GM19025 (cell line): ENCODE data around the gene BZW1.

ENCODE experiments used
- ATAC-seq: cut with Tn5 transposase; IDR thresholded peaks from one replicate; pipeline ENCODE4 v1.9.1; 2021; ENCODE audit warnings: mild to moderate bottlenecking, low read depth, moderate library complexity; ENCODE audit not compliant: unreplicated experiment

The BZW1 gene

GRCh38 chr2:200811333-200812121 is at the start of gene BZW1:
Gene BZW1 (plus strand): TSS chr2:200811910. CDS start chr2:200813218, 1,308 bp downstream.
- peak; percentile 67 for ATAC-seq

- no peak for ATAC-seq
These were observed 49.6 kb upstream of the BZW1 start for GRCh38 chr2:200762127-200762526.

- no peak for ATAC-seq
These were observed 48.3 kb upstream of the BZW1 start for GRCh38 chr2:200763422-200763821.

- peak; percentile 47 for ATAC-seq
These were observed 46.4 kb upstream of the BZW1 start for GRCh38 chr2:200765139-200765951.

- no peak for ATAC-seq
These were observed 45.6 kb upstream of the BZW1 start for GRCh38 chr2:200765995-200766660.

GRCh38 chr2:200767111-200767885 is 44.4 kb upstream of the BZW1 start:
- ATAC-seq: no peak

GRCh38 chr2:200770847-200771246 is 40.9 kb upstream of the BZW1 start:
- no peak for ATAC-seq

- no peak for ATAC-seq
These were observed 39.1 kb upstream of the BZW1 start for GRCh38 chr2:200772620-200773019.

- ATAC-seq: no peak
These were observed 38.6 kb upstream of the BZW1 start for GRCh38 chr2:200773083-200773482.

- ATAC-seq: no peak
These were observed 36.8 kb upstream of the BZW1 start for GRCh38 chr2:200774920-200775319.

GRCh38 chr2:200777275-200777674 is 34.4 kb upstream of the BZW1 start:
- ATAC-seq: no peak

- no peak for ATAC-seq
These were observed 33.7 kb upstream of the BZW1 start for GRCh38 chr2:200778038-200778437.

GRCh38 chr2:200779214-200779613 is 32.5 kb upstream of the BZW1 start:
- no peak for ATAC-seq

GRCh38 chr2:200781616-200782015 is 30.1 kb upstream of the BZW1 start:
- ATAC-seq: no peak

- no peak for ATAC-seq
These were observed 29.5 kb upstream of the BZW1 start for GRCh38 chr2:200782251-200782650.

GRCh38 chr2:200784215-200784614 is 27.5 kb upstream of the BZW1 start:
- no peak for ATAC-seq

GRCh38 chr2:200786423-200786822 is 25.3 kb upstream of the BZW1 start:
- ATAC-seq: no peak

GRCh38 chr2:200786826-200787225 is 24.9 kb upstream of the BZW1 start:
- ATAC-seq: no peak

GRCh38 chr2:200787351-200788120 is 24.2 kb upstream of the BZW1 start:
- ATAC-seq: no peak
